NCI-H774 (cell line): ENCODE results near the gene NLN.
"Not testable (repeated sequence)": the region's sequence is repeated elsewhere in the genome, so short reads cannot be mapped to it uniquely, and the experiment has no call there.

Experiments used
- DNase-seq: peaks from one replicate; lab custom pipeline; 2025; lab: John Stamatoyannopoulos, UW

Gene NLN

GRCh38 chr5:65832603-65833228 lies 110.7 kb downstream of the NLN start:
- DNase-seq: no peak

GRCh38 chr5:65833780-65834179 lies 111.8 kb downstream of the NLN start:
- no peak for DNase-seq

GRCh38 chr5:65834306-65834705 lies 112.3 kb downstream of the NLN start:
- DNase-seq: no peak

- DNase-seq: no peak
These were observed 113.2 kb downstream of the NLN start for GRCh38 chr5:65835191-65835590.

GRCh38 chr5:65837139-65837538 lies 115.1 kb downstream of the NLN start:
- DNase-seq: no peak

- DNase-seq: not testable (repeated sequence)
These were observed 117.2 kb downstream of the NLN start for GRCh38 chr5:65839170-65839569.

GRCh38 chr5:65840071-65840470 lies 118.1 kb downstream of the NLN start:
- no peak for DNase-seq

- DNase-seq: not testable (repeated sequence)
These were observed 122.8 kb downstream of the NLN start for GRCh38 chr5:65844763-65845162.

GRCh38 chr5:65846101-65846500 lies 124.1 kb downstream of the NLN start:
- DNase-seq: no peak

- DNase-seq: not testable (repeated sequence)
These were observed 125.0 kb downstream of the NLN start for GRCh38 chr5:65847019-65847418.

- DNase-seq: not testable (repeated sequence)
These were observed 127.9 kb downstream of the NLN start for GRCh38 chr5:65849918-65850317.

GRCh38 chr5:65854925-65855324 lies 132.9 kb downstream of the NLN start:
- DNase-seq: no peak

GRCh38 chr5:65855766-65856315 lies 133.8 kb downstream of the NLN start:
- DNase-seq: no peak

GRCh38 chr5:65856520-65856919 lies 134.5 kb downstream of the NLN start:
- no peak for DNase-seq

GRCh38 chr5:65858316-65858715 lies 136.3 kb downstream of the NLN start:
- DNase-seq: no peak

GRCh38 chr5:65861830-65862241 lies 139.8 kb downstream of the NLN start:
- no peak for DNase-seq

GRCh38 chr5:65862384-65862783 lies 140.4 kb downstream of the NLN start:
- no peak for DNase-seq

GRCh38 chr5:65863747-65864146 lies 141.7 kb downstream of the NLN start:
- no peak for DNase-seq

- DNase-seq: no peak
These were observed 145.0 kb downstream of the NLN start for GRCh38 chr5:65866837-65867521.

GRCh38 chr5:65867542-65868195 lies 145.7 kb downstream of the NLN start:
- DNase-seq: no peak

GRCh38 chr5:65868509-65868908 lies 146.5 kb downstream of the NLN start:
- DNase-seq: no peak

- DNase-seq: no peak
These were observed 149.2 kb downstream of the NLN start for GRCh38 chr5:65871182-65871581.

- DNase-seq: not testable (repeated sequence)
These were observed 149.8 kb downstream of the NLN start for GRCh38 chr5:65871776-65872175.
